NB4 (cell line): Measurements from ENCODE around the gene OPCML.

Experiments
- POLR2A ChIP-seq: IDR thresholded peaks from 2 replicates; pipeline ENCODE4 v1.6.1; 2011; ENCODE audit warnings: mild to moderate bottlenecking; ENCODE audit not compliant: insufficient read length; ENCODE audit errors: extremely low read depth
- TF ChIP-seq, protein P1 (sequence below): IDR thresholded peaks from one replicate; pipeline ENCODE4 v1.5.1; 2012; ENCODE audit warnings: low read depth, low read length

- TF ChIP-seq, protein P1, sequence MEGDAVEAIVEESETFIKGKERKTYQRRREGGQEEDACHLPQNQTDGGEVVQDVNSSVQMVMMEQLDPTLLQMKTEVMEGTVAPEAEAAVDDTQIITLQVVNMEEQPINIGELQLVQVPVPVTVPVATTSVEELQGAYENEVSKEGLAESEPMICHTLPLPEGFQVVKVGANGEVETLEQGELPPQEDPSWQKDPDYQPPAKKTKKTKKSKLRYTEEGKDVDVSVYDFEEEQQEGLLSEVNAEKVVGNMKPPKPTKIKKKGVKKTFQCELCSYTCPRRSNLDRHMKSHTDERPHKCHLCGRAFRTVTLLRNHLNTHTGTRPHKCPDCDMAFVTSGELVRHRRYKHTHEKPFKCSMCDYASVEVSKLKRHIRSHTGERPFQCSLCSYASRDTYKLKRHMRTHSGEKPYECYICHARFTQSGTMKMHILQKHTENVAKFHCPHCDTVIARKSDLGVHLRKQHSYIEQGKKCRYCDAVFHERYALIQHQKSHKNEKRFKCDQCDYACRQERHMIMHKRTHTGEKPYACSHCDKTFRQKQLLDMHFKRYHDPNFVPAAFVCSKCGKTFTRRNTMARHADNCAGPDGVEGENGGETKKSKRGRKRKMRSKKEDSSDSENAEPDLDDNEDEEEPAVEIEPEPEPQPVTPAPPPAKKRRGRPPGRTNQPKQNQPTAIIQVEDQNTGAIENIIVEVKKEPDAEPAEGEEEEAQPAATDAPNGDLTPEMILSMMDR = no peak
- TF ChIP-seq POLR2A = no peak
Observed at GRCh38 chr11:133049244-133050019, 482.9 kb downstream of the OPCML start.
